Limb (tissue), 2 donors: ENCODE data around the gene DENND6A.
"Not testable (repeated sequence)": the region's sequence is repeated elsewhere in the genome, so short reads cannot be mapped to it uniquely, and the experiment has no call there.

ENCODE experiments used
- DNase-seq, 2 donors: peaks; one replicate each; pipeline ENCODE4 v3.0.0-alpha.2; 2016; ENCODE audit errors: extremely low spot score in 2 of 2

Gene DENND6A

DNA sequence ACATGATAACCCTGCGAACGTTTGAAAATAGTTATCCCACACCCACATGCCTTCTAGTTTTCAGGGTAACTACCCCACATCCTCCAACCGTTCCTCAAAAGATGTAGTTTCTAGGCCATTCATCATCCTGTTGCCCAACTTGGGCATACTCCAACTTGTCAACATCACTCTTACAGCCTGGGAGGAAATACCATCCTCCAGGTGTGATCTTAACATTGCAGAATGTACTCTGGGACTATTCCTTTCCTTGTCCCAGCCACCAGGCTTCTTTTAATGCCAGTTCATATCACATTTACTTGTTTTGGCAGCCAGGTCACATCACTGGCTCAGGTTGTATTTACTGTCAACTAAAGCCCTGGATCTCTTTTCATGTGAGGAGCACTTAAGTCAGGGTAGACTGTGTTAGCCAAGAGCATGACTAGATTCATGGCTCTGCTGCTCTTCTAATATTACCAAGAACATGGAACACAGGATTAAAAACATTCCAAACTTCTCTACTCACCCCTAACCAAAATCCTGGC, 4.0 kb upstream of the DENND6A start:
- DNase-seq = no peak

DNA sequence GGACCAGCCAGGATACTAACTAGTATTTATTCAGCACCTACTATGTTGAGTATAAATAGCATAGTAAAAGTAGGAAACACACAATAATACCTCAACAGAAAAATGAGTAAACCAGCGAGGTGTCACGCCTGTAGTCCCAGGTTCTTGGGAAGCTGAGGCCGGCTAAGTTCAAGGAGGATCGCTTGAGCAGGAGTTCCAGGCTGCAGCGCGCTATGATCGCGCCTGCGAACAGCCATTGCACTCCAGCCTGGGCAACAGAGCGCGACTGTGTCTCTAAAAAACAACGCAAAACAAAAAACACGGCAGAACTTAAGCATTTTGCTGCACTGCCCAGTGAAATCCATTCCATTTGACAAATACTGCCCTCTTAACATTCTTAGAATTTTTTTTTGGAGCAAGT, 1.3 kb upstream of the DENND6A start:
- no peak for DNase-seq

DNA sequence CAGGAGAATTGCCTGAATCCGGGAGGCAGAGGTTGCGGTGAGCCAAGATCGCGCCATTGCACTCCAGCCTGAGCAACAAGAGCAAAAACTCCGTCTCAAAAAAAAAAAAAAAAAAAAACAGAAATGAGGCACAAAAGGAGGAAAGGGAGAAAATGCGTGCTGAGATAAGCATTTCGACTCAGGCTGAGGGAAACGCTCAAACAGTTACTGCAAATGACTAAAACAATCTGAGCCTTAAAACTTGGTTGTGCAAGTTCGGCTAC, 813 bp downstream of the DENND6A start:
- not testable (repeated sequence) for DNase-seq

DNA sequence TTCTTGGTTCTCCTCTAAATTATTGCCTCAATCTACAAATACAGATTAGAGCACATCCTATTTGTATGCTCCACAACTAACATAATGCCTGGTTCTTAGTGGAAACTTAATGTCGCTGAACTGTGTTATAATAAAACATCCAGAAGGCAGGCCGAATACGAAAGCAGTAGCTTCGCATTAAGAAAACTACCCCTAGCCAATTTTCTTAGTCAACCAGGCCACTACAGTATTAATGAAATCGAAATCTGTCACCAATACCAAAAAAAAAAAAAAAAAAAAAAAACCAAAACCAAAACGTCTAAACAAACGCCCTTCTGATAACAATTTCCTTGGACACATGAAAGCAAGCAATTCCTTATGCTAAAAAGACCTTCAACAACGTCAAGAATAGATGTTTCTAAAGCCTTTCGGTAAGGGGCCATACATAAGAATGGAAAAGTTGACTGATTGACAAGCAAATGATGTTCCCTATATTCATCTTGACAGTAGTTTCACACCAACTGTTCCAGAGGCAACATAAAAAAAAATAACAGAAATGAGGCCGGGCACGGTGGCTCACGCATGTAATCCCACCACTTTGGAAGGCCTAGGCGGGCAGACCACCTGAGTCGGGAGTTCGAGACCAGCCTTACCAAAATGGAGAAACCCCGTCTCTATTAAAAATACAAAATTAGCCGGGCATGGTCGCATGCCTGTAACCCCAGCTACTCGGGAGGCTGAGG, 1.3 kb downstream of the DENND6A start:
- DNase-seq = no peak

DNA sequence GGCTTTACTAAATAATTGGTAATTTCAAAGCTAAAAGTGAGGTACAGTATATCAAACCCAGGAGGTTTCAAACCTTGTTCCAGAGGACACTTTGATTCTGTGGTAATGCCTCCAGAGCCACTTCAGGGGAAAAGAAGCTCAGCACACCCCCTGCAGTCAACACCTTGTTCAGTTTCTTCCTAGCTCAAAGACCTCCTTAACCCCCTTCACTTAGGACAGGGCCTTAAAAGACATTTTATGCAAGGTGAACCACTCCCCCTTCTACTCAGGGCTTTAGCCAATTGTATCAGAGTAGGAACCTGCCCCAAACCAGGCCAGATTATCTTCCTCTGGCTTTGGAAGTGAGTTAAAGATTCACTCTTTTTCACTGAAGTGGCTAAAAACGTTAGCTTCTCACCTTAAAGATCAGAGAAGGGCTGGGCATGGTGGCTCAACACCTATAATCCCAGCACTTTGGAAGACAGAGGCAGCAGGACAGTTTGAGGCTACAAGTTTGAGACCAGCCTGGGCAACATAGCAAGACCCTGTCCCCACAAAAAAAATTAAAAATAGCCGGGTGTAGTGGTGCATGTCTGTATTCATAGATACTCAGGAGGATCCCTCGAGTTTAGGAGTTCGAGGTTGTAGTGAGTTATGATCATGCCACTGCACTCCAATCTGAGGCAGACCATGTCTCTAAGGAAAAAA, 3.4 kb downstream of the DENND6A start:
- DNase-seq = no peak

DNA sequence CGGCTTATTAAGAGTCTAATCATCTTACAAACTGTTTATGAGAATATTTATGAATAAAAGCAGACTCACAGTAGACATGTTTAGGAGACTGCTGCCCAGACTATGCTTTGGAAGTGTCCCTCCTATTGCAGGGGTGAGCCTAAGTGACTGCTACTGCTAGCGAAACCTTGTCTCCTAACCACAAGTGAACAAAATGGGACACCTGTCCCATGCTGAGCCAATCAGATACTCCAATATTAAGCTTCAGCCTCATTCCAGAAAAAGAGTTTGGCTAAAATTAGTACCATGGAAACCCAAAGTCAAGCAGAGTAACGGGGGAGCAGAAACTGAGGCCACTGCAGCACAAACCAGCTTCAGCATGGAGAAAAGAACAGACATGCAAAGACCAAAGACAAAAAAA, 4.6 kb downstream of the DENND6A start:
- no peak for DNase-seq

DNA sequence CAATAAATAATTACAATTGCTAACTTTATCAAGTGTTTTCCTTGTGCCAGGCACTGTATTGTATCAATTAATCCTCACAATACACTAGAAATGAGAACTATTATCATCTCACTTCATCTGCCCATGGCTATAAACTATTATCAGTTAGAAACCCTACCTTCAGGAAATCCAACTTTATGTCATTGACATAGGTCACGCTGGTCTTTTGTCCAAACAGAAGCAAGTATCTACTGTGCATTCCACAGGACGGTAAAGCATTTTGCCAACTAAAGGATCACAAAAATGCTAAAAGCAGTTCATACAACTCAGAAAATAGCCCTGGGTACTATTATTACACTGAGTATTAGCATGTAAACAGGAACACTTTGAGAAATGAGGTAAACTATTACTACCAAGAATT, 9.6 kb downstream of the DENND6A start:
- no peak for DNase-seq

DNA sequence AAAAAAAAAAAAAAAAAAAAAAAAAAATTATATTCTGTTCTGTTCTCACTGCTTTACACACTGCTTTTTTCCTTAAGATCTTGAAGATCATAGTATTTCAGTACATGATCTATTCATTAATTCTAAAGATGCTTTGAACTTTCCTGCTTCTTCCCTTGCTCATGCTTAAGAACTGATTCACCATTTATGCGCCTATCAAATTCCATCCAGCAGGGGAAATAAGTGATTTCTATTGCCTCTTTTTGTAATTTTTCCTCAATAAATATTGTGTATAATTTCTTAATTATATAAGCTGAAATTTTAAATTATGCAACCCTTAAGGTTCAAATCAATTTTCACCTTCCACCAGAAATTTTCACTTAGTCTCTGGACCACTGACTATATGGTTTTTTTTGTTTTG, 10.6 kb downstream of the DENND6A start:
- DNase-seq = no peak

DNA sequence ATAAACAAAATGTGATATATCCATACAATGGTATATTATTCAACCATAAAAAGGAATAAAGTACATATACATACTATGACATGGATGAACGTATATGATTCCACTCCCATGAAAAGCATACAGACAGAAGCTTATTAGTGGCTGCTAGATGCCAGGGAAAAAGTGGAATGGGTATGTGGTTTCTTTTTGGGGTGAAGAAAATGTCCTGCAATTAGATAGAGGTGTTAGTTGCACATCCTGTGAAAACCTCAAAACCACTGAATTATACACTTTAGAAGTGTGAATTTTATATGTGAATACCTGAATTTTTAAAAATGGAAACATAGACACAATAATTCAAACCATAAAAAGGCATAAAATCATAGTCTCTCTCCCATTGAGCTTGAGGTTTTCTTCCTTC, 11.2 kb downstream of the DENND6A start:
- DNase-seq = no peak

DNA sequence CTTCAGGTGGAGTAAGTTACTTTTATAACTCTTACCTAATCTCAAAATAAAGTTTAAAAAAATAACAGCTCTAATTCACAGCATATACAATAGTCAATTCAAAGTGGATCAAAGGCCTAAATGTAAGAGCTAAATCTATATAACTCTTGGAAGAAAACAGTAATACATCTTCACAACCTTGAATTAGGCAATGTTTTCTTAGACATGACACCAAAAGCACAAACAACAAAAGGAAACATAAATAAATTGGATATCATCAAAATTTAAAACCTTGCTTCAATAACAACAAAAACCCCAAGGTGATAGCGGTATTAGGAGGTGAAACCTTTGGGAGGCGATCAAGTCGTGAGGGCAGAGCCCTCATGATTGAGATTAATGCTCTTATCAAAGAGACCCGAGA, 12.8 kb downstream of the DENND6A start:
- DNase-seq = no peak

DNA sequence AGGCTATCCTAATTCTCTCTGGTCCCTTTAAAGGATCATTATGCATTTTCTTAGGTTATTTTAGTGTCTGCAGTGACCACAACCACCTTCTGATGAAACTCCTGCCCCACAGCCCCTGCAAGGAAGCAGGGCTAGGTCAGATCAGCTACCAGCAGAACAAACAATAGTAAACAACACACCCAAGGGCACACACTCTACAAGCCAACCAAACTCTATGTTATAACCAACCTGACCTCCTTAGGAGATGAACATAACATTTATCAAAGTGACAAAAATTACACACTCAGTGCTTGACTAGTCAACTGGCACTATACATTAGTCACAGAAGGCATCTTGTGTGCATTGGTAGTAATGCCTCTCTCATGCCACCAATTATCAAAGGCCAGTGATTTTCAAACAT, 17.3 kb downstream of the DENND6A start:
- no peak for DNase-seq

DNA sequence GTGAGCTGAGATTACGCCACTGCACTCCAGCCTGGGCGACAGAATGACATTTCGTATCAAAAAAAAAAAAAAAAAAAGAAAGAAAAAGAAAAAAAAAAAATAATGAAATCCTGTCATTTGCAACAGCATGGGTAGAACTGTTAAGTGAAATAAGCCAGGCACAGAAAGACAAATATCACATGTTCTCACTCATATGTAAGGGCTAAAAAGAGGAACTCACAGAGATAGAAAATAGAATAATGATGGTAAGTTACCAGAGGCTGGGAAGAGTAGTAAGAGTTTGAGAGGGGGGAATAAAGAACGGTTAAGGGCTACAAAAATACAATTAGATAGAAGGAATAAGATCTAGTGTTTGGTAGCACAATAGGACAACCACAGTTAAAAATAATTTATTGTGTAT, 19.7 kb downstream of the DENND6A start:
- DNase-seq = no peak

DNA sequence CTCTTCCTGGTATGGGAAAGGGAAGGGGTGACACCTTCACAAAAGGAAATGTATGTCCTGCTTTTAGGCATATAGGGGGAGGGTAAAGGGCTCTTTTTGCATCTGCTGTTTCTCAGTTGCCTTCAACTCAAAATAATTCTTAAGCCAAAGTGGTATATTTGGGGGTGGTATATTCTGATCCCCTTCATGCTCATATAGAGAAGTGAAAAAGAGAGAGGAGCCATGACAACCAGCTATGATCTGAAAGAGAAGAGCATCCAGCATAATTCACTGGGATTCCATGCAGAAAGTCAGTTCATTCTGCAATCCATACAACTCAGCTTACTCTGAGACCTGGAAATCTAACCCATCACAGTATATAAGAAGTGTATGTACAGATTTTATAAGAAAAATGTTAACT, 22.3 kb downstream of the DENND6A start:
- no peak for DNase-seq

DNA sequence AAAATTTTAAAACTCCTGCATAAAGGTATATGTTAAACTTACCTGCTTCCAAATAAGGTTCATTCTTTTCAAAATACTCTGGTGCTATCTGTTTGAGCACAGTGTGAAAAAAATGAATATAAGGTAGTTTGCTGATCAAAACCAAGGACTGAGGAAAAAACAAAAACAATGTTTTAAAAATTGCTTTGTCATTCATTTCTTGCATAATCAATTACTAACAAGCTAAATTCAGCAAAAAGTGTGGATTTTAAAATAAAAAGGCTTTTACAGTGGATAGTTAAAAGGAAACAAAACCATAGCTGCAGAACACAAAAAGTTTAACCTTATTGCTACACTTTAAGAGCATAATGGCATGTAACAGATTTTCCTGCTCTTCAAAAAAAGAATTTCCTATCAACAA, 31.5 kb downstream of the DENND6A start:
- no peak for DNase-seq

DNA sequence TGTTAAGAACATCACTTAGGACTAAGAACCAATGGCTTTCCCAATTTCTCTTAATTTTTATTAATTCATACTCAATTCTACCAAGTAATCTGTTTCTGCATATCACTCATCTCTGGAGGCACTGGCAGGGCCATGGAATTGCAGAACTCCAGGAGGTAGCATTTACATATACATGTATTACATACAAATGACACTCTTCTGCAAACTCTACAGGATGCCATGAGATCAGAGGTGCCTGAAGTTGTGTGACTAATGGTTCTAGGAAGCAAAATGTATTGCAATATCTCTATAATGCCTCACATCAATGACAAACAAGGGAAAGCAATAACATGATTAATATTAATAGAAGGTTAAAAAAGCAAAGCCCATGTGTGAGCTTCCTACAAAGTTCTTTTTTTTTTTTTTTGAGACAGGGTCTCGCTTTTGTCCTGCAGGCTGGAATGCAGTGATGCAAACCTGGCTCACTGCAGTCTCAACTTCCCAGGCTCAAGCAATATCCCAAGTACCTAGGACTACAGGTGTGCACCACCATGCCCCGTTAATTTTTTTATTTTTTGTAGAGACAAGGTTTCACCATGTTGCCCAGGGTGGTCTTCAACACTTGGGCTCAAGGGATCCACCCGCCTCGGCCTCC, 33.0 kb downstream of the DENND6A start:
- no peak for DNase-seq

DNA sequence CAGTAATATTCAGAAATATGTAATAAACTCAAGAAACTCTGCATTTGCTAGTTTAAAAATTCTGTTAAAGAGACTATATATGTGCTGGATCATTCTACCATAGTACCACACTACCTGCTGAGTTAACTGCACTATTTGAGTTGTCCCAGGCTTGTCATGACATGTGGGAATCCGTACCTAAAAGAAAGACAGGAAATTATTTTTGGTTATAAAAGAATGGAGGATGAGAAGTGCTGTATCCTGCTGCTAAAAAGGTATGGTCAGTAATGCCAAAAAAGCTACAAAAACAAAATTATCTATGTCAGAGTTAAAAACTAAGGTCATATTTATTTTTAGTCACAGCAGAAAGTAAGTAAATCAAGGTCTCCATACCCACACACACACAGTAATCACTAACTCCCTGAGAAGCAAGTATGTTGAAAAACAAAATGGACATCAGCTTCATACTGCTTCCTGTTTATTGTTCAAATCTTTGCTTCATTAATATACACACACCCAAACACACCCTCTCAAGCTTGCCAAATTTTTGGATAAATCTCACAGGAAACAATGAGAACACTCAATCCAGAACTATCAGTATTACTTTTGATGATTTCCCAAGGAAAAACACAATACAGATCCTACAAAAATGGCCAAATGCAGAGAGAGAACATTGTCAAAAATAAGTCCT, 33.7 kb downstream of the DENND6A start:
- DNase-seq = no peak

DNA sequence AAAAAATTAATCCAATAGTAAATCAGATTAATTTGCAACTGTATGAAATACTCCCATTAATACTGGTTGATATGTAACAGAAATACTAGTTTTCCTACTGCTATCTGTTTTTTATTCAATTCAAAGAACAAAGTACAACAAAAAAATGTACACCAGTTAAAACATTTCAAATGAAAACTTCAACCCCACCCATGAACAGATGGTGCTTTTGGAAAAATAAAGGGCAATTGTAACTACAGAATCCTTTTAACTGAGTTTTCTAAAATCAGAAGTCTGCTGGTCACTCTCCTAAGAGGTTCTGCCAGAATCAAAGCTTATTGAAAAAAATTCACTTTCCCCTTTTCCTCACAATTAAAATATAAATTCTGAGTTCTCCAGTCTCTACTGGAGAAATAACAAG, 34.3 kb downstream of the DENND6A start:
- no peak for DNase-seq

DNA sequence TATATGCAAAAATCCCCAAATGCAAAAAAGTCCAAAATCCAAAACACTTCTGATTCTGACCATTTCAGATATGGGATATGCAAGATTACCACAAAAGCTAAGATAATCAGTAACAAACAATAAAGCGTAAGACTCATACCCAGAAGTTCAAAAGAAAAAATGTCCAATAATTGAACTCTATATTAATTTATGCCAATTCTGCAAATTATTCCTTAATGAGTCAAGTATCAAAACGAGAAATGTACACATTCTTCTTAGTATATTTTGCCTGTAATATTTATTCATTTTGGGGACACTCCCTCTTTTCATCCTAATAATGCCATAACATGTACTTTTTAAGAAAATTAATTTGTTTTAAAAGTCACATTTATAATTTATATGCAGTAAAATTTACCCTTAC, 37.1 kb downstream of the DENND6A start:
- no peak for DNase-seq

DNA sequence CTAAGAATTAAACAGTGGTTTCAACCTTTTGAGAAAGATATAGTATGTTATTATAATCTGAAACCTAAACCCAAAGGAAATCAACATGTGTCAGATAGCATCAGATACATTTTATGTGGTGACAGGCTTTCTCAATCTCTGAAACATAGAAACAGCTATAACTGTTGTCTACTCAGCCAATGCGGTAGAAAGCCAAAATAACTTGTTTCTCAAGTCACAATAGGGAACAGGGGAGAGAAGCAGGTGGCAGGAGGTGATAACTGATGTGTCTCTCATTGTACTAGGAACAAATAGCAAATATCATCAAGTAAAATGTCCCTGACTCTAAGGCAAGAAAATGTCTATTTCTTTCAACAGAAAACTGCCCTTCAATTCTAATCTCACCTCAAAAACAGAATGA, 38.6 kb downstream of the DENND6A start:
- no peak for DNase-seq

DNA sequence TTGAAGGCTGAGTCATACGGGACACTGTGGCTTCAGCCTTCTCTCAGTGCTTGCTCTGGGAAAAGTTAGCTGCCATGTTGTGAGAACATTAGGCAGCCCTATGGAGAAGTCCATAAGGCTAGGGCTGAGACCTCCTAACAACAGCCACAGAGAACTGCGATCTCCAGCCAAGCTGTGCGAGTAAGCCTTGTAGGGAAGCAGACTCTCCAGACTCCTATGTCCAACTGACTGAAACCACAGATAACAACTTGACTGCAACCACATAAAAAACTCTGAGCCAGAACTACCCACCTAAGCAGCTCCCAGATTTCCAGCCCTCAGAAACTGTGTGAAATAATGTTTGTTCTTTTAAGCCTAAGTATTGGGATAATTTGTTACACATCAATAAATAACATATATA, 40.7 kb downstream of the DENND6A start:
- no peak for DNase-seq

DNA sequence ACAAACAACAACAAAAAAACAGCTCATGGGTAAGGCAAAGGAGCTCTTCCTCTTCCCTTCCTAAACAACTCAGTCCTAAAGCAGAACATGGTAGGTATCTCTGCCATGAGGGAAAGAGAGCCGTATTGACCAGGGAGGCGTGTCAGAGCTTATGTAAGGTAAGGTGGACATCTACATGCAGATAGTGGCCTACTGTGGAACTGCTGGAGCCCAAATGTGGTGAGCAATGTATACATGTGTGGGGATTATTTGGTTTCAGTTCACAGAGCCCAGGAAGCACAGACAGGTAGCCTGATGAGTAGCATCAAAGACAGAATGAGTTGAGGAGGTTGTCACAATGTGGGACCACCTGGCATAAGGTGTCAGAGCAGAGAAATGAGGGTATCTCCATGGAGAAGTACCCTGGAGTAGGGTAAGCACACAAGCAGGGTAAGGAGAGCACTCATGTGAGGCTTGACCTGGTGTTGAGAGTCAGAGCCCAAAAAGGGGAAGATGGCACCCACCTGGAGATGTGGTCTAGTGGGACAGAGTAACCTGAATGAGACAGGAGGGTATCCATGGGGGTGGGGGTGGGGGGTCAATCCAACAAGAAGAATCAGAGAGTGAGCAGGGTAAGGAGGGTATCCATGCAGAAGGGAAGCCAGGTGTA, 45.5 kb downstream of the DENND6A start:
- no peak for DNase-seq

DNA sequence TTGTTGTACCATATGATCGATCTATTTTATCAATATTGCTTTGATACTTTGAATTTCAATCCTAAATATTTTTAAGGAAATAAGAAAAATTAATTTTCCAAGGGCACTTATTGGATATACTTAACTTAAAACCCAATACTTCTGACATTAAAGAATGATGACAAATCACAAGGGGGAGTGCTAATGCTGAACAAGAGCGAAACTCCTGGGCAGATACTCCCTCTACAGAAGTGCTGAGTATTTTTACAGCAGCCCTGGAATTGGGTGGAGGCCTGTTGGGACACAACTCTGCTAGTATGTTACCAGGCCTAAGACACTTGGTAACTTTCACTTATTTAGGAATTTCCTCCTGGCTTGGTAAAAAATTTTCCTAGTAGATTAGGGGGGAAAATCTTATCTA, 46.2 kb downstream of the DENND6A start:
- DNase-seq = peak in 1 of 2 donors; percentile 4
